ENCODE measurements around the gene PLSCR2.
"Not testable (repeated sequence)": the region's sequence is repeated elsewhere in the genome, so short reads cannot be mapped to it uniquely, and the experiment has no call there.

PLSCR2 gene

GRCh38 chr3:146440310-146440709 is 29.1 kb downstream of the PLSCR2 start:
- not testable (repeated sequence) for H3K18ac ChIP-seq (ENCODE audit: low read length); H3K14ac ChIP-seq (ENCODE audit: low read length); H3K4ac ChIP-seq (ENCODE audit: low read depth, low read length); H3K79me2 ChIP-seq (ENCODE audit: control insufficient read depth, insufficient read depth, low read length, poor library complexity); H3K4me3 ChIP-seq (ENCODE audit: low read depth, low read length); H2BK5ac ChIP-seq (ENCODE audit: low read depth, low read length, poor library complexity); H2AK5ac ChIP-seq (ENCODE audit: low read length); H2BK120ac ChIP-seq (ENCODE audit: insufficient read depth, low read length, poor library complexity); H3K27ac ChIP-seq (ENCODE audit: low read depth, low read length); H3K23ac ChIP-seq (ENCODE audit: low read length); H3K79me1 ChIP-seq (ENCODE audit: low read length); H3K4me2 ChIP-seq (ENCODE audit: low read length); H4K91ac ChIP-seq (ENCODE audit: low read depth, low read length); H4K12ac ChIP-seq (ENCODE audit: low read depth, low read length); H4K8ac ChIP-seq (ENCODE audit: low read depth, low read length); H3K4me1 ChIP-seq (ENCODE audit: control insufficient read depth in 1 of 2, insufficient read depth in 2 of 2, low read length in 2 of 2); H2AFZ ChIP-seq (ENCODE audit: insufficient read depth, low read length, poor library complexity); H3K36me3 ChIP-seq (ENCODE audit: control insufficient read depth in 1 of 2, insufficient read depth in 2 of 2, low read length in 2 of 2); H3K9ac ChIP-seq (ENCODE audit: low read length); DNase-seq; H3K27me3 ChIP-seq (ENCODE audit: insufficient read depth, low read length); H3K9me3 ChIP-seq (ENCODE audit: insufficient read depth, low read depth, low read length); H2BK12ac ChIP-seq (ENCODE audit: low read length)
- no CpG with 5 or more reads among the region's 5 CpGs for WGBS (ENCODE audit: extremely low coverage, insufficient coverage, insufficient read length)

DNA sequence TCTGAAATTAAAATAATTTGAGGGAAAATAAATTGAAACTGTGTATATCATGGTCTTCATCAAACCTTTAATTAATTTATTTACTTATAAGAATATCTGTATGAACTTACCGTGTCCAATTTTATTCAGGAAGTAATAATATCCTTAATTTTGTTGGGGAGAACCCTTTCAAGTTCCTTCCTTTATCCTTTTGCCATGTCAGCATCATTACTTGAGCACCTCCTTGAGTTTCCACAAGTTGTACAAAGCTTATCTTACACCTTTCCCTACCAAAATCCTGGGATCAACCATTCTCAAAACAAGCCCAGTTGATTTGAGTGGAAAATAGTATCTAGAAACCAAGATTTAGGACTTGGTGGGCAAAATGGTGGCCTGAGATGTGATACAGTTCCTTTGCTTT is 37.3 kb downstream of the PLSCR2 start:
- no peak overlapping the region for H3K27ac ChIP-seq (ENCODE audit: low read depth, low read length)

DNA sequence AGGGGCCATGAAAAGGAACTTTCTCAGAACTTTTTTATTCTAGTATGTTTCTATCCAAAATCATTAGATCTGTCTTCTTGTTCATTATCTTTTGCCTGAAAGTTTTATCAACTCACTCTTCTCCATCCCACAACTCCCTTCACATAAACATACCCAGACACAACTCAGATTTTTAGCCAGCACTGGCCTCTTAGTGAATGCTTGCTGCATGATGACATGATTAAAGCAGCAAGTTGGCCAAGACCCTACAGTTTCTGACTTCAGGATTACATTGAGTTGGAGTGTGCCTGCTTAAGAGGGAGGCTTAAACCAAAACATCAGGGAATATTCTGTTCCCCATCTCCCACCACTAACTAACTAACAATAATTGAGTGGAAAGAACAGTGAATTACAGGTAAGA is 38.1 kb downstream of the PLSCR2 start:
- no peak overlapping the region for H3K14ac ChIP-seq (ENCODE audit: low read length)
- no peak overlapping the region for H4K12ac ChIP-seq (ENCODE audit: low read depth, low read length)
- no peak overlapping the region for H4K91ac ChIP-seq (ENCODE audit: low read depth, low read length)
- H2AFZ ChIP-seq (ENCODE audit: insufficient read depth, low read length, poor library complexity) = no peak overlapping the region
- no peak overlapping the region for H2BK12ac ChIP-seq (ENCODE audit: low read length)
- H3K23ac ChIP-seq (ENCODE audit: low read length) = no peak overlapping the region
- no peaks in the 10 kb centered on the region for H3K9me3 ChIP-seq (ENCODE audit: insufficient read depth, low read depth, low read length)
- H3K27me3 ChIP-seq (ENCODE audit: insufficient read depth, low read length) = no peaks in the 10 kb centered on the region
- no peaks in the 10 kb centered on the region for H3K79me2 ChIP-seq (ENCODE audit: control insufficient read depth, insufficient read depth, low read length, poor library complexity)
- H3K9ac ChIP-seq (ENCODE audit: low read length) = no peak overlapping the region
- H2AK5ac ChIP-seq (ENCODE audit: low read length) = no peak overlapping the region
- H3K79me1 ChIP-seq (ENCODE audit: low read length) = no peaks in the 10 kb centered on the region
- H3K4ac ChIP-seq (ENCODE audit: low read depth, low read length) = no peak overlapping the region
- no peak overlapping the region for H2BK120ac ChIP-seq (ENCODE audit: insufficient read depth, low read length, poor library complexity)
- no peaks in the 10 kb centered on the region for H3K4me1 ChIP-seq (ENCODE audit: control insufficient read depth in 1 of 2, insufficient read depth in 2 of 2, low read length in 2 of 2)
- no peak overlapping the region for H3K18ac ChIP-seq (ENCODE audit: low read length)
- no peaks in the 10 kb centered on the region for H3K36me3 ChIP-seq (ENCODE audit: control insufficient read depth in 1 of 2, insufficient read depth in 2 of 2, low read length in 2 of 2)
- no peak overlapping the region for H2BK5ac ChIP-seq (ENCODE audit: low read depth, low read length, poor library complexity)
- no peak overlapping the region for H3K27ac ChIP-seq (ENCODE audit: low read depth, low read length)
- no peak overlapping the region for H4K8ac ChIP-seq (ENCODE audit: low read depth, low read length)
- H3K4me3 ChIP-seq (ENCODE audit: low read depth, low read length) = no peak overlapping the region
- DNase-seq = no peak
- no peak overlapping the region for H3K4me2 ChIP-seq (ENCODE audit: low read length)

More for the DNA sequence above, 37.3 kb downstream of the PLSCR2 start:
- Histone ChIP-seq H3K79me1 (ENCODE audit: low read length) (no peaks in the 10 kb centered on the region), H3K36me3 (ENCODE audit: control insufficient read depth in 1 of 2, insufficient read depth in 2 of 2, low read length in 2 of 2) (no peaks in the 10 kb centered on the region), H3K9ac (ENCODE audit: low read length) (no peak overlapping the region), H4K91ac (ENCODE audit: low read depth, low read length) (no peak overlapping the region), H4K12ac (ENCODE audit: low read depth, low read length) (no peak overlapping the region), H4K8ac (ENCODE audit: low read depth, low read length) (no peak overlapping the region), H3K4me1 (ENCODE audit: control insufficient read depth in 1 of 2, insufficient read depth in 2 of 2, low read length in 2 of 2) (no peaks in the 10 kb centered on the region), H3K23ac (ENCODE audit: low read length) (no peak overlapping the region), H3K14ac (ENCODE audit: low read length) (no peak overlapping the region), H3K4me2 (ENCODE audit: low read length) (no peak overlapping the region), H3K4ac (ENCODE audit: low read depth, low read length) (no peak overlapping the region), H2BK5ac (ENCODE audit: low read depth, low read length, poor library complexity) (no peak overlapping the region), H3K79me2 (ENCODE audit: control insufficient read depth, insufficient read depth, low read length, poor library complexity) (no peaks in the 10 kb centered on the region), H2AFZ (ENCODE audit: insufficient read depth, low read length, poor library complexity) (no peak overlapping the region), H3K9me3 (ENCODE audit: insufficient read depth, low read depth, low read length) (no peaks in the 10 kb centered on the region), H3K18ac (ENCODE audit: low read length) (no peak overlapping the region), H2AK5ac (ENCODE audit: low read length) (no peak overlapping the region), H3K27me3 (ENCODE audit: insufficient read depth, low read length) (no peaks in the 10 kb centered on the region), H3K4me3 (ENCODE audit: low read depth, low read length) (no peak overlapping the region), H2BK12ac (ENCODE audit: low read length) (no peak overlapping the region), H2BK120ac (ENCODE audit: insufficient read depth, low read length, poor library complexity) (no peak overlapping the region)
- no peak for DNase-seq
- no CpG with 5 or more reads among the region's 1 CpG for WGBS (ENCODE audit: extremely low coverage, insufficient coverage, insufficient read length)

DNA sequence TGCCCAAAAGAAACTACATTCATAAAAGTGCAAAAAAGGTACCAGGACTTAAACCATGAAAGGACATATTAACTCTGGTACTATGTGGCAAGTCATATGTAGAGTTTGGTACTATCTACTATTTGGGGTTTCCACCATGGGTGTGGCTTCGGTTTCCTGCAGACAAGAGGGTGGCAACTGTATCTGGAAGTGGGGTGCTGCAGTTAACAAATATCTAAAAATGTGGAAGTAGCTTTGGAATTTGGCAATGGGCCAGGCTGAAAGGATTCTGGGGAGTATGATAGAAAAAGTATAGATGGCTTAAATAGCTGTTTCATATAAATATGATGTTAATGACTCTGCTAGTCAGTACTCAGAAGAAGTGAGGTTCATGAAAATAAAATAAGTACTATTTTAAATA is 44.0 kb downstream of the PLSCR2 start:
- Histone ChIP-seq H3K9ac (ENCODE audit: low read length) (no peak overlapping the region), H3K4me3 (ENCODE audit: low read depth, low read length) (no peak overlapping the region), H3K4me1 (ENCODE audit: control insufficient read depth in 1 of 2, insufficient read depth in 2 of 2, low read length in 2 of 2) (no peaks in the 10 kb centered on the region), H3K4me2 (ENCODE audit: low read length) (no peak overlapping the region), H2AK5ac (ENCODE audit: low read length) (no peak overlapping the region), H3K18ac (ENCODE audit: low read length) (no peak overlapping the region), H4K8ac (ENCODE audit: low read depth, low read length) (no peak overlapping the region), H3K23ac (ENCODE audit: low read length) (no peak overlapping the region), H2BK120ac (ENCODE audit: insufficient read depth, low read length, poor library complexity) (no peak overlapping the region), H2BK5ac (ENCODE audit: low read depth, low read length, poor library complexity) (no peak overlapping the region), H2AFZ (ENCODE audit: insufficient read depth, low read length, poor library complexity) (no peak overlapping the region), H3K27ac (ENCODE audit: low read depth, low read length) (no peak overlapping the region), H3K27me3 (ENCODE audit: insufficient read depth, low read length) (no peaks in the 10 kb centered on the region), H3K79me2 (ENCODE audit: control insufficient read depth, insufficient read depth, low read length, poor library complexity) (no peaks in the 10 kb centered on the region), H3K79me1 (ENCODE audit: low read length) (peaks cover 2% of the 10 kb centered on the region), H3K14ac (ENCODE audit: low read length) (no peak overlapping the region), H2BK12ac (ENCODE audit: low read length) (no peak overlapping the region), H3K4ac (ENCODE audit: low read depth, low read length) (no peak overlapping the region), H4K12ac (ENCODE audit: low read depth, low read length) (no peak overlapping the region), H3K36me3 (ENCODE audit: control insufficient read depth in 1 of 2, insufficient read depth in 2 of 2, low read length in 2 of 2) (no peaks in the 10 kb centered on the region), H3K9me3 (ENCODE audit: insufficient read depth, low read depth, low read length) (no peaks in the 10 kb centered on the region), H4K91ac (ENCODE audit: low read depth, low read length) (no peak overlapping the region)
- DNase-seq = no peak
- no CpG with 5 or more reads among the region's 1 CpG for WGBS (ENCODE audit: extremely low coverage, insufficient coverage, insufficient read length)

Data from trophoblast cell (in vitro differentiated cells and primary cell).